MM.1S (cell line): ENCODE results near the gene RAB40AL.
"Not testable (repeated sequence)": the region's sequence is repeated elsewhere in the genome, so short reads cannot be mapped to it uniquely, and the experiment has no call there.

Source experiments
- DNase-seq: peaks from one replicate; pipeline ENCODE4 v3.0.0-alpha.2; 2015
- H2AFZ ChIP-seq: fragments of 300-600 bp; sonication (generic); 2 replicates; pipeline ENCODE4 v1.6.0; 2016; ENCODE audit warnings: antibody characterized with exemption, low read length
- H3F3A ChIP-seq: fragments of 300-600 bp; sonication (generic); 2 replicates; pipeline ENCODE4 v1.6.1; 2016; ENCODE audit warnings: mild to moderate bottlenecking, antibody characterized with exemption, low read length, moderate library complexity, mixed read lengths; ENCODE audit not compliant: insufficient read depth
- H3K27ac ChIP-seq: fragments of 300-600 bp; sonication (generic); 2 replicates; pipeline ENCODE4 v1.5.1; 2016; ENCODE audit warnings: mild to moderate bottlenecking, low read length
- H3K27me3 ChIP-seq: fragments of 300-600 bp; sonication (generic); replicated peaks from 2 replicates; pipeline ENCODE4 v1.6.0; 2016; ENCODE audit warnings: low read length; ENCODE audit not compliant: insufficient read depth
- H3K36me3 ChIP-seq: fragments of 300-600 bp; sonication (generic); replicated peaks from 2 replicates; pipeline ENCODE4 v1.6.1; 2016; ENCODE audit warnings: mild to moderate bottlenecking, low read length, mixed read lengths; ENCODE audit not compliant: insufficient read depth
- H3K4me1 ChIP-seq: fragments of 300-600 bp; sonication (generic); 2 replicates; pipeline ENCODE4 v1.6.1; 2016; ENCODE audit warnings: low read length, mixed read lengths
- H3K4me2 ChIP-seq: fragments of 300-600 bp; sonication (generic); 2 replicates; pipeline ENCODE4 v1.6.0; 2016; ENCODE audit warnings: low read depth, low read length
- H3K4me3 ChIP-seq: fragments of 300-600 bp; sonication (generic); 2 replicates; pipeline ENCODE4 v1.5.1; 2016; ENCODE audit warnings: low read length, mixed read lengths
- H3K79me2 ChIP-seq: fragments of 300-600 bp; sonication (generic); 2 replicates; pipeline ENCODE4 v1.6.1; 2016; ENCODE audit warnings: mixed run types, low read length, mixed read lengths
- H3K9ac ChIP-seq: fragments of 300-600 bp; sonication (generic); 2 replicates; pipeline ENCODE4 v1.6.1; 2016; ENCODE audit warnings: low read length, mixed read lengths
- H3K9me2 ChIP-seq: fragments of 300-600 bp; sonication (generic); replicated peaks from 2 replicates; pipeline ENCODE4 v1.6.1; 2016; ENCODE audit warnings: mild to moderate bottlenecking, low read length, mixed read lengths; ENCODE audit not compliant: insufficient read depth
- H3K9me3 ChIP-seq: fragments of 300-600 bp; sonication (generic); replicated peaks from 2 replicates; pipeline ENCODE4 v1.6.1; 2016; ENCODE audit warnings: mild to moderate bottlenecking, low read length, mixed read lengths; ENCODE audit not compliant: insufficient read depth
- H4K20me1 ChIP-seq: fragments of 300-600 bp; sonication (generic); 2 replicates; pipeline ENCODE4 v1.6.1; 2016; ENCODE audit warnings: mild to moderate bottlenecking, low read length, moderate library complexity, mixed read lengths; ENCODE audit not compliant: insufficient read depth
- CTCF ChIP-seq: fragments of 300-600 bp; sonication (generic); IDR thresholded peaks from 2 replicates; pipeline ENCODE4 v1.5.1; 2016; ENCODE audit warnings: antibody characterized with exemption, low read length, mixed read lengths
- EZH2 ChIP-seq: fragments of 300-600 bp; sonication (generic); optimal IDR thresholded peaks from 2 replicates; pipeline ENCODE3; 2017; ENCODE audit warnings: low read depth, mild to moderate bottlenecking, antibody characterized with exemption, low read length, mixed read lengths
- EZH2phosphoT487 ChIP-seq: fragments of 300-600 bp; sonication (generic); IDR thresholded peaks from 2 replicates; pipeline ENCODE4 v1.6.1; 2018; ENCODE audit warnings: antibody characterized with exemption, low read length

Gene RAB40AL

GRCh38 chrX:102968216-102968615 lies 31.1 kb downstream of the RAB40AL start:
- no peaks in the 10 kb centered on the region for H3K27me3 ChIP-seq
- H3K9me3 ChIP-seq = no peaks in the 10 kb centered on the region
- no peak overlapping the region for H3K4me3 ChIP-seq
- no peak overlapping the region for H3K9ac ChIP-seq
- no peaks in the 10 kb centered on the region for H3K79me2 ChIP-seq
- no peak overlapping the region for H2AFZ ChIP-seq
- H3K27ac ChIP-seq = no peak overlapping the region
- H3K4me2 ChIP-seq = no peak overlapping the region
- no peaks in the 10 kb centered on the region for H3K36me3 ChIP-seq
- H4K20me1 ChIP-seq = no peaks in the 10 kb centered on the region
- H3K4me1 ChIP-seq = no peaks in the 10 kb centered on the region
- DNase-seq = no peak
- TF ChIP-seq EZH2 = no peak
- no peak for TF ChIP-seq CTCF
- TF ChIP-seq EZH2phosphoT487 = no peak
- H3K9me2 ChIP-seq = no peaks in the 10 kb centered on the region
- no peaks in the 10 kb centered on the region for H3F3A ChIP-seq

- H2AFZ ChIP-seq, H3K9ac ChIP-seq, H3K36me3 ChIP-seq, H3K4me3 ChIP-seq, DNase-seq, H4K20me1 ChIP-seq, H3K27me3 ChIP-seq, H3K9me3 ChIP-seq, H3F3A ChIP-seq, H3K9me2 ChIP-seq, H3K27ac ChIP-seq, H3K4me2 ChIP-seq, H3K79me2 ChIP-seq, H3K4me1 ChIP-seq: not testable (repeated sequence)
Measured at GRCh38 chrX:102971536-102971935, 34.5 kb downstream of the RAB40AL start.

- 0 out of 2 replicates have a peak, but pooled peaks cover 4% of the 10 kb centered on the region for H3K4me1 ChIP-seq
- TF ChIP-seq CTCF (no peak), EZH2phosphoT487 (no peak), EZH2 (no peak)
- H3K9me3 ChIP-seq = no peaks in the 10 kb centered on the region
- H3K27me3 ChIP-seq = no peaks in the 10 kb centered on the region
- no peaks in the 10 kb centered on the region for H4K20me1 ChIP-seq
- no peak overlapping the region for H3K9ac ChIP-seq
- H3K27ac ChIP-seq = no peak overlapping the region
- no peaks in the 10 kb centered on the region for H3K79me2 ChIP-seq
- H3K4me2 ChIP-seq = no peak overlapping the region
- no peak overlapping the region for H2AFZ ChIP-seq
- DNase-seq = no peak
- H3K9me2 ChIP-seq = no peaks in the 10 kb centered on the region
- no peaks in the 10 kb centered on the region for H3F3A ChIP-seq
- no peaks in the 10 kb centered on the region for H3K36me3 ChIP-seq
- H3K4me3 ChIP-seq = no peak overlapping the region
Measured at GRCh38 chrX:102975016-102975415, 37.9 kb downstream of the RAB40AL start.

- no peaks in the 10 kb centered on the region for H3K79me2 ChIP-seq
- H3K27me3 ChIP-seq = no peaks in the 10 kb centered on the region
- H2AFZ ChIP-seq = no peak overlapping the region
- H3K4me2 ChIP-seq = no peak overlapping the region
- no peak overlapping the region for H3K9ac ChIP-seq
- no peaks in the 10 kb centered on the region for H3K9me2 ChIP-seq
- H3K9me3 ChIP-seq = no peaks in the 10 kb centered on the region
- H3K27ac ChIP-seq = no peak overlapping the region
- 0 out of 2 replicates have a peak, but pooled peaks cover 4% of the 10 kb centered on the region for H3K4me1 ChIP-seq
- no peaks in the 10 kb centered on the region for H3F3A ChIP-seq
- DNase-seq = no peak
- no peaks in the 10 kb centered on the region for H3K36me3 ChIP-seq
- H3K4me3 ChIP-seq = no peak overlapping the region
- TF ChIP-seq CTCF (no peak), EZH2 (no peak), EZH2phosphoT487 (no peak)
- H4K20me1 ChIP-seq = no peaks in the 10 kb centered on the region
Measured at GRCh38 chrX:102976286-102976685, 39.2 kb downstream of the RAB40AL start.
